ENCODE measurements around the gene PRSS48.
"Not testable (repeated sequence)": the region's sequence is repeated elsewhere in the genome, so short reads cannot be mapped to it uniquely, and the experiment has no call there.

PRSS48 gene

GRCh38 chr4:151247395-151247794, 29.6 kb upstream of the PRSS48 start:
- in situ Hi-C loops (cut with HindIII; ENCODE audit: low pct_unique_long_range_greater_than_20kb, low sequenced_read_pairs): no loop called here
- DNase-seq (ENCODE audit: low read depth in 1 of 2, low spot score in 1 of 2): no peak
- TF ChIP-seq JUND (IDR thresholded peaks at IDR 0.05; ENCODE audit: low read depth): no peak

GRCh38 chr4:151248519-151248918, 28.4 kb upstream of the PRSS48 start:
- no peak for TF ChIP-seq JUND (IDR thresholded peaks at IDR 0.05; ENCODE audit: low read depth)
- DNase-seq (ENCODE audit: low read depth in 1 of 2, low spot score in 1 of 2): no peak
- in situ Hi-C loops (cut with HindIII; ENCODE audit: low pct_unique_long_range_greater_than_20kb, low sequenced_read_pairs): no loop called here

GRCh38 chr4:151250706-151251105, 26.3 kb upstream of the PRSS48 start:
- TF ChIP-seq JUND (IDR thresholded peaks at IDR 0.05; ENCODE audit: low read depth): no peak
- in situ Hi-C loops (cut with HindIII; ENCODE audit: low pct_unique_long_range_greater_than_20kb, low sequenced_read_pairs): no loop called here

GRCh38 chr4:151251603-151252304, 25.2 kb upstream of the PRSS48 start:
- DNase-seq (ENCODE audit: low read depth in 1 of 2, low spot score in 1 of 2): no peak
- in situ Hi-C loops (cut with HindIII; ENCODE audit: low pct_unique_long_range_greater_than_20kb, low sequenced_read_pairs): no loop called here
- no peak for TF ChIP-seq JUND (IDR thresholded peaks at IDR 0.05; ENCODE audit: low read depth)

More at GRCh38 chr4:151250706-151251105, 26.3 kb upstream of the PRSS48 start:
- DNase-seq (ENCODE audit: low read depth in 1 of 2, low spot score in 1 of 2): no peak

- in situ Hi-C loops (cut with HindIII; ENCODE audit: low pct_unique_long_range_greater_than_20kb, low sequenced_read_pairs): not testable (repeated sequence)
Observed at GRCh38 chr4:151255226-151255625, 21.7 kb upstream of the PRSS48 start.

GRCh38 chr4:151255680-151256079, 21.3 kb upstream of the PRSS48 start:
- DNase-seq (ENCODE audit: low read depth in 1 of 2, low spot score in 1 of 2); in situ Hi-C loops (cut with HindIII; ENCODE audit: low pct_unique_long_range_greater_than_20kb, low sequenced_read_pairs): not testable (repeated sequence)

More at GRCh38 chr4:151255226-151255625, 21.7 kb upstream of the PRSS48 start:
- not testable (repeated sequence) for DNase-seq (ENCODE audit: low read depth in 1 of 2, low spot score in 1 of 2)

- in situ Hi-C loops (cut with HindIII; ENCODE audit: low pct_unique_long_range_greater_than_20kb, low sequenced_read_pairs): no loop called here
- DNase-seq (ENCODE audit: low read depth in 1 of 2, low spot score in 1 of 2): no peak
- no peak for TF ChIP-seq JUND (IDR thresholded peaks at IDR 0.05; ENCODE audit: low read depth)
Observed at GRCh38 chr4:151256134-151256533, 20.8 kb upstream of the PRSS48 start.

GRCh38 chr4:151257704-151258103, 19.3 kb upstream of the PRSS48 start:
- no peak for DNase-seq (ENCODE audit: low read depth in 1 of 2, low spot score in 1 of 2)
- no peak for TF ChIP-seq JUND (IDR thresholded peaks at IDR 0.05; ENCODE audit: low read depth)
- in situ Hi-C loops (cut with HindIII; ENCODE audit: low pct_unique_long_range_greater_than_20kb, low sequenced_read_pairs): no loop called here

- no peak for DNase-seq (ENCODE audit: low read depth in 1 of 2, low spot score in 1 of 2)
- no peak for TF ChIP-seq JUND (IDR thresholded peaks at IDR 0.05; ENCODE audit: low read depth)
- in situ Hi-C loops (cut with HindIII; ENCODE audit: low pct_unique_long_range_greater_than_20kb, low sequenced_read_pairs): no loop called here
Observed at GRCh38 chr4:151259752-151260151, 17.2 kb upstream of the PRSS48 start.

GRCh38 chr4:151260526-151260925, 16.4 kb upstream of the PRSS48 start:
- in situ Hi-C loops (cut with HindIII; ENCODE audit: low pct_unique_long_range_greater_than_20kb, low sequenced_read_pairs): no loop called here
- TF ChIP-seq JUND (IDR thresholded peaks at IDR 0.05; ENCODE audit: low read depth): no peak
- no peak for DNase-seq (ENCODE audit: low read depth in 1 of 2, low spot score in 1 of 2)

GRCh38 chr4:151263455-151263854, 13.5 kb upstream of the PRSS48 start:
- in situ Hi-C loops (cut with HindIII; ENCODE audit: low pct_unique_long_range_greater_than_20kb, low sequenced_read_pairs): no loop called here
- no peak for TF ChIP-seq JUND (IDR thresholded peaks at IDR 0.05; ENCODE audit: low read depth)
- DNase-seq (ENCODE audit: low read depth in 1 of 2, low spot score in 1 of 2): no peak

GRCh38 chr4:151266497-151266896, 10.5 kb upstream of the PRSS48 start:
- in situ Hi-C loops (cut with HindIII; ENCODE audit: low pct_unique_long_range_greater_than_20kb, low sequenced_read_pairs): no loop called here
- no peak for TF ChIP-seq JUND (IDR thresholded peaks at IDR 0.05; ENCODE audit: low read depth)
- no peak for DNase-seq (ENCODE audit: low read depth in 1 of 2, low spot score in 1 of 2)

- TF ChIP-seq JUND (IDR thresholded peaks at IDR 0.05; ENCODE audit: low read depth): no peak
- DNase-seq (ENCODE audit: low read depth in 1 of 2, low spot score in 1 of 2): no peak
- in situ Hi-C loops (cut with HindIII; ENCODE audit: low pct_unique_long_range_greater_than_20kb, low sequenced_read_pairs): no loop called here
Observed at GRCh38 chr4:151267104-151267503, 9.9 kb upstream of the PRSS48 start.

Measured in T47D (cell line).